Sciatic nerve (tissue), 2 donors: ENCODE results near the gene PANK1. TPM values are rescaled to one million over a fixed set of nuclear protein-coding genes. Genes with fewer than 3 reads are reported as not detected.
A peak's percentile ranks its signal among the peaks of the same experiment; 100 is the strongest.

Experiments
- ATAC-seq: fragments of 200-7000 bp; cut with Tn5 transposase; one replicate; pipeline ENCODE4 v1.9.1; 2020; ENCODE audit warnings: mild to moderate bottlenecking, moderate library complexity
- DNase-seq: peaks from one replicate; pipeline ENCODE4 v3.0.0-alpha.2; 2020; ENCODE audit warnings: low spot score
- intact Hi-C: fragments of 100-400 bp; cut with DNase I; formaldehyde crosslinking; loops from one replicate; pipeline ENCODE4 v1.14.2; 2022
- total RNA-seq: library from RNA; stranded (reverse); fragmentation: NEBNext Ultra II Directional; extraction: Animal tissue kit (Norgen Biotek cat#: 25700); gene quantifications from one replicate; pipeline ENCODE4 v1.2.1, GENCODE V29; 2021
- donor health status: DM: no; HTN: no; CAD: no.
- donor health status: DM: no; HTN: no; CAD: no.

PANK1 gene
- 4.9 TPM for total RNA-seq

DNA sequence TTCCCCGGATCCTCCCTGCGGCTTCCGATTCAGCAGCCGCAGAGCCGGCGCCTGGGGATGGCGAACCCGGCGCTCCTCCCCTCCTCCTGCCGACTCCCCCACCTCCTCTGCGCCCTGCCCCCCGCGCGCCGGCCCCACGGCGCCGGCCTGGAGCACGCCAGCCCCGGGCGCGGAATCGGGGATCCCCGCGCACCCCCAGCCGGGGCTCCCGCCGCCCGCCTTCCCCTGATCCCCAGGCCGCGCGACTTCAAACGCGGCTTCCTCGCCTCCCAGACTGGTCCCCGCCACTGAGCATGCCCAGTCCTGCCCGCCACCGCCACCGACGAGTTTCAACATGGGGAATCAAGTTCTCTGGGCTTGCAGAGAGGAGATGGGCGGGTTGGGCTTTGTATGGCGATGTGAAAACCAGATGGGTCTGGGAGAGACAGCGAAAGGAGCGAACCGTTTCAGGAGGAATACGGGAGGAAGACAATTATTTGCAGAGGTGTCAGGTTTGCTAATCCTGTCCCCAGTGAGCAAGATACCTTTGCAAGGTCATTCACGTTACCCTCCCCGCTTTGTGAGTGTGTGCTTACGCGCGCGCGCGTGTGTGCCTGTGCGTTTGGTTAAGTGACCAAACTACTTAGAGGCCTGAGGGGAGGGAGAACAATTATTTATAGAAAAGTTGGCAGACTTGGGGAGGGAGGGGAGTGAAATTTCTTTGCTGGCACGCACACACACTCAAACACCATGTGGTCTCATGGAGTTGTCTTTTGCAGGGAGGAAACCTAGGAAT is at the start of gene PANK1:
Gene PANK1, minus strand, starts transcription at position 276 of the 775 bp plus-strand sequence. CDS start 351 bp downstream, outside the sequence.
- intact Hi-C loops = no loop called here
- ATAC-seq (peak; percentile 73), DNase-seq (peak; percentile 82)

GRCh38 chr10:89693176-89693575 is 48.1 kb upstream of the PANK1 start:
- DNase-seq = no peak
- ATAC-seq = no peak
- intact Hi-C loops = no loop called here

DNA sequence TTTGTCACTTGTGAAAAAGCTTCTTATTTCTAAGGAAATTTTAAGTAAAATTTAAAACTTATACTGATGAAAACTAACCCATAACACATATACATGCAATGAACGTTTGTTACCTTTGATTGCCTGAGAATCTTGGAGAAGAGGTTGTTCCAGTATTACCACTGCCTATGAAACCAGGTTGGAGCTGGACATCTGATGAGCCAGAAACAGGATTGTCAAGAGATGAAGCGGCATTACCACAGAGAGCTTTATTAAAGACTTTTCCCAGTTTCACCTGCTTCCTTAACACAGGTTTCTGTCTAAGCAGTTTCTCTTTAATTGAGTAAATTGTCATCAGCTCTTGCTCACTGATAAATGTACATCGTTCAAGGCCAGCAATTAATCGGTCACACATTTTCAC is 47.4 kb upstream of the PANK1 start:
- no peak for ATAC-seq
- DNase-seq = no peak
- intact Hi-C loops = no loop called here

GRCh38 chr10:89690027-89690426 is 45.0 kb upstream of the PANK1 start:
- no peak for ATAC-seq
- DNase-seq = no peak
- intact Hi-C loops = no loop called here

DNA sequence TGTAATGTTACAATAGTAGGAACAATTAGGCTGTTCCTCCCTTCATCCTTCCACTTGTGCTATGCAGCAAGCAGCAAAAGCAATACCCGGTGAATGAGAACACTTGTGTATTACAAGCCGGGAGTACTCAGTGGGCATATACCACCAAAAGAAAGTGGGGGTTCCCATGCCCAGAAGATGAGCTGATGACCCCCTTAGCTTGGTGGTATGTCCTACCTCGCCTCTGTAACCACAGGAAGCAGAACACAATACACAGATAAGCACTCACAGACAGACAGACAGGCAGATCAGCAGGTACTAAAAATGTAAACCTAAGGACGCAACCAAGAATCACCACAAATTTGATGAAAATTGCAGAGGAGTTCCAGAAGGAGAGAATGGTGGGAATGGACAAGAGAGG is 40.9 kb upstream of the PANK1 start:
- intact Hi-C loops = no loop called here
- ATAC-seq = no peak

GRCh38 chr10:89684604-89685003 is 39.6 kb upstream of the PANK1 start:
- no peak for ATAC-seq
- intact Hi-C loops = no loop called here
- DNase-seq = no peak

More for the DNA sequence above, 40.9 kb upstream of the PANK1 start:
- no peak for DNase-seq

- DNase-seq = no peak
- no peak for ATAC-seq
- intact Hi-C loops = no loop called here
These were observed 38.8 kb upstream of the PANK1 start for GRCh38 chr10:89683883-89684282.

DNA sequence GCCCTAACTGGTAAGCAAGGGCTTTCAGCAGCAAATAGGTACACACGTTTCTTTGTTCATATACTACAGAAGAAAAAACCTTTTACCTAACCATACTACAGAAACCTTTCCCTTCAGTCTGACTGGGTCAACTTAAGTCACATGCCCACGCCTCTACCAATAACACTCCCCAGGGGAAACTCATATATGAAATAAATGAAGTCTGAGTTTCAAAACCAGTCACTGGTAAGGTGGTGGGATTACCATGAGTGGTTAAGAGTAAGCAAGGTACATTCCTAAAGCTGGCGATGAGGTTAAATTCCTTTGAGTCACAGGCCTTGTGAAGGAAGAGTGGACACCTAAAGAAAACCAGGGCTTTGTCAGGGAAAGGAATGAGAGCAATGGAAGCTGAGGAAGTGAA is 34.9 kb upstream of the PANK1 start:
- DNase-seq (no peak), ATAC-seq (no peak)
- intact Hi-C loops = no loop called here

- DNase-seq (no peak), ATAC-seq (no peak)
- intact Hi-C loops = no loop called here
These were observed 32.3 kb upstream of the PANK1 start for GRCh38 chr10:89677341-89677740.

GRCh38 chr10:89670926-89671325 is 25.9 kb upstream of the PANK1 start:
- intact Hi-C loops = no loop called here
- no peak for DNase-seq
- ATAC-seq = no peak

- intact Hi-C loops = no loop called here
- DNase-seq (no peak), ATAC-seq (no peak)
These were observed 24.9 kb upstream of the PANK1 start for GRCh38 chr10:89669985-89670384.

DNA sequence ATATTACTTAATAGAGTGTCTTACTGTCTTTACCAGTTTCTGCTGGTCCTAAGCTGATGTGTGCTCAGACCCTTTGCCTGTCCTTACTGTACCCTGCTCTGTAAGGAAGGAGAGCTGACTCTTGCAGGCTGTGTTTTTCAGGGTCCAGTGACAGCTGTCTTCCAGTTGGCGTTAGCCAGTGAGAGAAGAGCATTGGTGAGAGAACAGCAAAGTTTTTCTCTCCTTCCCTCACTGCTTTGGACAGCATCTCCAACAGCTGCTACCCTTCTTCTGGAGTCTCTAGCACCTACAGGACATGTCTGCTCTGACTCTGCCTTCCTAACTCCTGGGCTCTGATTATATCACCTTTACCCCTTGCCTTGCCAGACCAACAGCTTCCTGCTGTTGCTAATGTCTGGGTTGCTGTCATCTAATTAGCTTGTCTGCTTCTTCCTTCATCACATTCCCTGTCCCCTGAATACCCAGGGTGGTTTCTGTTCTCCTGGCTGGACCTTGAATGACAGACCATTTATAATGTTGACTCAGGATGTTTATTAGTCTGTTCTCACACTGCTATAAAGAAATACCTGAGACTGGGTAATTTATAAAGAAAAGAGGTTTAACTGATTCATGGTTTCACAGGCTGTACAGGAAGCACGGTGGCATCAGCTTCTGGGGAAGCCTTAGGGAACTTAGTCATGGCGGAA is 23.5 kb upstream of the PANK1 start:
- DNase-seq = no peak
- intact Hi-C loops = no loop called here
- ATAC-seq = no peak

- ATAC-seq (no peak), DNase-seq (no peak)
- intact Hi-C loops = no loop called here
These were observed 21.1 kb upstream of the PANK1 start for GRCh38 chr10:89666138-89666537.

DNA sequence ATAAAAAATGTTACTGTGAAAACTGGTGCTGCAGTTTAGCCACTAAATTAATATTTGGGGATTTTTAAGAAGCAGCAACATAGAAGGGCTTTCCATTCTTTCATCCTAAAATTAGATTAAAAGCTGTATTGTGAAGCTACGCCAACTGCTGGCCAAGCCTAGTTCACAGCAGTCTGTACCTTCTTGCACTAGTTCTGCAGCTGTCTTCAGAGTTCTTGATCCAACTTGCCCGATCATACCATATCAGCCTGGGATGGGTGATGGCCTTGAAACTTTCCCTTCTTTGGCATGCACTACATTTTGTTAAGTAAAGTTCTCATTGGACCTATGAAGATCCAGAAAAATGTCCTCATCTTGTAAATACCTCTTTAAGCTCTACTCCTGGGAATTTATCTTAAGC is 20.3 kb upstream of the PANK1 start:
- DNase-seq = no peak
- ATAC-seq = no peak
- intact Hi-C loops = no loop called here

DNA sequence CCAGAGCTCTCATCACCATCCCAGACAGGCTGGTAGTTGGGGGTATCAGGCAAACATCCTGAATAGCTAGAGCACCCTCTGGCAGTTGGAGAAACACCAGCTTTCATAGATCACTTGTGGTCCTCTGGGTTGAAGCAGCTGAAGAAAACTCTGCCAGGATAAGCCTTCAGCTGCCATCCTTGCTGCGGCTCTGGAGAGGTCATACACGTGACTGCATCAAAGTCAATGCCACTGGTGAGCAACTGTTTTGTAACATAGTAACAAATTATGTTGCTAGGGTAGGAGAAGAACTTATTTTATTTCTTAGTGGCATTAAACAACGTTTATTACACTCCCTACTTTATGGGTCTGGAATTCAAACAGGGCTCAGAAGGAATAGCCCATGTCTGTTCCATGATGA is 19.2 kb upstream of the PANK1 start:
- intact Hi-C loops = no loop called here
- no peak for ATAC-seq
- no peak for DNase-seq

DNA sequence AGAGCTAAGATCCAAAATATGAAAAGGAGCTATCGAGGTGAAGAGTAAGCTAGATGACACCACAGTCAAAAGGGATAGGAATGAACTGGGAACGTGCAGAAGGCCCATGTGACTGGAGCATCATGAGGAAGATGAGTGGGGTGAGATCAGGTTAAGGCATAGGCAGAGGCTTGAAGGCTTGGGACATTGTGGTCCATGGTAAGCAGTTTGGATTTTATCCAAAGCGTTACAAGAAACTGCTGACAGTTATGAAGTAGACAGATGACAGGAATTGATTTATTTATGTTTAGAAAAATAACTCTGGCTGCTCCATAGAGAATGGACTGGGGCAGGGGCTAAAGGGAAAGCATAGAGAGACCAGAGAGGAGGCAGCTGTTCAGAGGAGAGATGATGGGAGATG is 18.1 kb upstream of the PANK1 start:
- ATAC-seq = no peak
- no peak for DNase-seq
- intact Hi-C loops = no loop called here

- intact Hi-C loops = no loop called here
- ATAC-seq = no peak
- no peak for DNase-seq
These were observed 17.6 kb upstream of the PANK1 start for GRCh38 chr10:89662596-89662995.

GRCh38 chr10:89659143-89660131 is 14.4 kb upstream of the PANK1 start:
- intact Hi-C loops = no loop called here
- ATAC-seq (peak; percentile 44), DNase-seq (no peak)

GRCh38 chr10:89657302-89657701 is 12.3 kb upstream of the PANK1 start:
- intact Hi-C loops = no loop called here
- DNase-seq (no peak), ATAC-seq (no peak)

- DNase-seq (no peak), ATAC-seq (no peak)
- intact Hi-C loops = no loop called here
These were observed 10.7 kb upstream of the PANK1 start for GRCh38 chr10:89655722-89656121.
